Esophagus (tissue), 2 donors: ENCODE results near the gene CBFA2T2. TPM values are rescaled to one million over a fixed set of nuclear protein-coding genes. Genes with fewer than 3 reads are reported as not detected.
"Not testable (repeated sequence)": the region's sequence is repeated elsewhere in the genome, so short reads cannot be mapped to it uniquely, and the experiment has no call there.

Experiments used
- H3K27ac ChIP-seq, 2 donors: one replicate each; pipeline ENCODE4 v1.5.1; 2013; ENCODE audit warnings: low read depth in 2 of 2, mild to moderate bottlenecking in 2 of 2, inconsistent platforms in 1 of 2, low read length in 1 of 2, moderate library complexity in 1 of 2
- H3K27me3 ChIP-seq, 2 donors: one replicate each; pipeline ENCODE4 v1.6.1; 2013; ENCODE audit warnings: low read length in 2 of 2, control low read depth in 1 of 2, mild to moderate bottlenecking in 1 of 2; ENCODE audit not compliant: insufficient read depth in 2 of 2, control insufficient read depth in 1 of 2
- H3K36me3 ChIP-seq, 2 donors: one replicate each; pipeline ENCODE4 v1.6.1; 2013; ENCODE audit warnings: low read length in 1 of 2; ENCODE audit not compliant: control insufficient read depth in 2 of 2, insufficient read depth in 2 of 2
- H3K4me1 ChIP-seq, 2 donors: one replicate each; pipeline ENCODE4 v1.6.1; 2013; ENCODE audit warnings: low read length in 1 of 2; ENCODE audit not compliant: control insufficient read depth in 2 of 2, insufficient read depth in 2 of 2
- H3K4me3 ChIP-seq, 2 donors: one replicate each; pipeline ENCODE4 v1.5.1; 2013; ENCODE audit warnings: low read length in 2 of 2, mild to moderate bottlenecking in 2 of 2, low read depth in 1 of 2, moderate library complexity in 1 of 2
- H3K9me3 ChIP-seq, 2 donors: one replicate each; pipeline ENCODE4 v1.6.1; 2013; ENCODE audit warnings: mild to moderate bottlenecking in 2 of 2, low read depth in 1 of 2, low read length in 1 of 2, moderate library complexity in 1 of 2; ENCODE audit not compliant: control insufficient read depth in 2 of 2, insufficient read depth in 1 of 2
- WGBS, 2 donors: extraction: QIAGEN DNeasy Blood & Tissue Kit; methylation state at CpG; one replicate each; pipeline ENCODE4 v1.1.7; 2013; 5-methylcytosine and 5-hydroxymethylcytosine counted together
- polyA plus RNA-seq, 2 donors: library from polyadenylated mRNA; stranded (reverse); fragments of 200-250 nt; gene quantifications; one replicate each; pipeline ENCODE4 v1.2.3, GENCODE V29; 2013
- donor health status: healthy with polysubstance abuse.
- donor health status: Bipolar disorder and iron deficiency.

Gene CBFA2T2
- polyA plus RNA-seq, 2 donors = 4.7 to 8.5 TPM

- Histone ChIP-seq H3K27me3 (no peaks in the 10 kb centered on the region), H3K27ac (no peak overlapping the region), H3K36me3 (no peaks in the 10 kb centered on the region), H3K9me3 (no peaks in the 10 kb centered on the region), H3K4me3 (no peak overlapping the region), H3K4me1 (no peaks in the 10 kb centered on the region)
- WGBS, 2 donors = 80% methylated on average over 6 of the region's 6 CpGs
Observed at GRCh38 chr20:33482581-33482980, 7.3 kb upstream of the CBFA2T2 start.

- H3K36me3 ChIP-seq, H3K27me3 ChIP-seq, H3K4me3 ChIP-seq, H3K9me3 ChIP-seq, H3K4me1 ChIP-seq, H3K27ac ChIP-seq: not testable (repeated sequence)
- WGBS, 2 donors = 93 to 96% methylated on average over 5 of the region's 5 CpGs
Observed at GRCh38 chr20:33483186-33483585, 6.7 kb upstream of the CBFA2T2 start.

- no peaks in the 10 kb centered on the region for H3K9me3 ChIP-seq
- H3K4me3 ChIP-seq = no peak overlapping the region
- H3K27me3 ChIP-seq = no peaks in the 10 kb centered on the region
- no peaks in the 10 kb centered on the region for H3K36me3 ChIP-seq
- H3K4me1 ChIP-seq = no peaks in the 10 kb centered on the region
- WGBS, 2 donors = 95 to 96% methylated on average over 10 of the region's 10 CpGs
- H3K27ac ChIP-seq = no peak overlapping the region
Observed at GRCh38 chr20:33488201-33488600, 1.7 kb upstream of the CBFA2T2 start.

- H3K36me3 ChIP-seq, H3K4me3 ChIP-seq: not testable (repeated sequence)
- 94 to 95% methylated on average over 32 of the region's 32 CpGs for WGBS, 2 donors
Observed at GRCh38 chr20:33488661-33489494, 1.0 kb upstream of the CBFA2T2 start.

GRCh38 chr20:33489495-33490022 is 337 bp upstream of the CBFA2T2 start:
- Histone ChIP-seq H3K9me3 (no peaks in the 10 kb centered on the region), H3K36me3 (no peaks in the 10 kb centered on the region), H3K27me3 (no peaks in the 10 kb centered on the region), H3K4me1 (no peaks in the 10 kb centered on the region), H3K4me3 (peak overlapping the region; percentile 47 to 72), H3K27ac (peak overlapping the region; percentile 94 to 95)
- 2 to 3% methylated on average over 31 to 36 of the region's 36 CpGs for WGBS, 2 donors

More at GRCh38 chr20:33488661-33489494, 1.0 kb upstream of the CBFA2T2 start:
- peak overlapping the region in 1 of 2 donors; percentile 89 for H3K27ac ChIP-seq
- H3K9me3 ChIP-seq, H3K4me1 ChIP-seq, H3K27me3 ChIP-seq: not testable (repeated sequence)

GRCh38 chr20:33490934-33491656 is 1.2 kb downstream of the CBFA2T2 start:
- WGBS, 2 donors = 39 to 43% methylated on average over 8 of the region's 8 CpGs
- Histone ChIP-seq H3K27ac (peak overlapping the region in 1 of 2 donors; percentile 97), H3K27me3 (no peaks in the 10 kb centered on the region), H3K4me3 (peak overlapping the region; percentile 72 to 81), H3K36me3 (no peaks in the 10 kb centered on the region), H3K4me1 (no peaks in the 10 kb centered on the region), H3K9me3 (no peaks in the 10 kb centered on the region)

GRCh38 chr20:33493076-33493766 is 3.3 kb downstream of the CBFA2T2 start:
- Histone ChIP-seq H3K9me3 (no peaks in the 10 kb centered on the region), H3K4me3 (no peak overlapping the region), H3K36me3 (no peaks in the 10 kb centered on the region), H3K4me1 (no peaks in the 10 kb centered on the region), H3K27me3 (no peaks in the 10 kb centered on the region), H3K27ac (no peak overlapping the region)
- WGBS, 2 donors = 85 to 87% methylated on average over 15 of the region's 15 CpGs

- not testable (repeated sequence) for H3K4me3 ChIP-seq, H3K4me1 ChIP-seq, H3K27ac ChIP-seq
Observed at GRCh38 chr20:33496776-33497175, 6.9 kb downstream of the CBFA2T2 start.

GRCh38 chr20:33499355-33499754 is 9.5 kb downstream of the CBFA2T2 start:
- H3K36me3 ChIP-seq = no peaks in the 10 kb centered on the region
- WGBS, 2 donors = 61 to 74% methylated on average over 3 of the region's 3 CpGs
- peaks cover 0 to 2% of the 10 kb centered on the region in 2 donors for H3K4me1 ChIP-seq
- H3K27ac ChIP-seq = no peak overlapping the region
- no peaks in the 10 kb centered on the region for H3K9me3 ChIP-seq
- H3K27me3 ChIP-seq = no peaks in the 10 kb centered on the region
- no peak overlapping the region for H3K4me3 ChIP-seq

More at GRCh38 chr20:33496776-33497175, 6.9 kb downstream of the CBFA2T2 start:
- H3K36me3 ChIP-seq, H3K27me3 ChIP-seq, H3K9me3 ChIP-seq: not testable (repeated sequence)
- WGBS, 2 donors = 90 to 94% methylated on average over 6 of the region's 6 CpGs
